Measurements from ENCODE around the gene SLC35A1.

The SLC35A1 gene

GRCh38 chr6:87534377-87535047 lies 61.7 kb downstream of the SLC35A1 start:
- no peak for DNase-seq

- DNase-seq, result no peak
Observed at GRCh38 chr6:87538510-87539260, 65.9 kb downstream of the SLC35A1 start.

GRCh38 chr6:87539554-87539953 lies 66.8 kb downstream of the SLC35A1 start:
- DNase-seq, result no peak

GRCh38 chr6:87540539-87540938 lies 67.8 kb downstream of the SLC35A1 start:
- no peak for DNase-seq

GRCh38 chr6:87541041-87541440 lies 68.3 kb downstream of the SLC35A1 start:
- DNase-seq, result no peak

GRCh38 chr6:87541744-87542143 lies 69.0 kb downstream of the SLC35A1 start:
- no peak for DNase-seq

- no peak for DNase-seq
Observed at GRCh38 chr6:87543696-87544473, 71.1 kb downstream of the SLC35A1 start.

- no peak for DNase-seq
Observed at GRCh38 chr6:87544474-87544735, 71.6 kb downstream of the SLC35A1 start.

GRCh38 chr6:87551799-87552198 lies 79.0 kb downstream of the SLC35A1 start:
- no peak for DNase-seq

- DNase-seq, result no peak
Observed at GRCh38 chr6:87553159-87553765, 80.5 kb downstream of the SLC35A1 start.

- no peak for DNase-seq
Observed at GRCh38 chr6:87555506-87555905, 82.7 kb downstream of the SLC35A1 start.

- no peak for DNase-seq
Observed at GRCh38 chr6:87558446-87558845, 85.7 kb downstream of the SLC35A1 start.

GRCh38 chr6:87561017-87561416 lies 88.2 kb downstream of the SLC35A1 start:
- no peak for DNase-seq
